Gastrocnemius medialis (tissue), 4 donors: ENCODE measurements around the gene AWAT2. TPM values are rescaled to one million over a fixed set of nuclear protein-coding genes. Genes with fewer than 3 reads are reported as not detected.

Source experiments
- ATAC-seq, 2 donors: fragments of 150-250 bp; one replicate each; pipeline ENCODE4 v1.9.1; 2016
- DNase-seq, 2 donors: peaks; one replicate each; pipeline ENCODE4 v3.0.0-alpha.2; 2019
- H3K27ac ChIP-seq, 4 donors: fragments of 200-600 bp; sonication (generic); 1 replicate in 1 of 4; 2 replicates in 3 of 4; pipeline ENCODE4 v1.5.1; 2016 to 2018; ENCODE audit warnings: mild to moderate bottlenecking in 2 of 4, moderate library complexity in 1 of 4
- H3K27me3 ChIP-seq, 3 donors: fragments of 200-600 bp; sonication (generic) in 2 of 3; 1 replicate in 1 of 3; 2 replicates in 2 of 3; pipeline versions ENCODE4 v1.5.1 to v1.6.0; 2016 to 2019; ENCODE audit warnings: mild to moderate bottlenecking in 1 of 3, moderate library complexity in 1 of 3
- H3K36me3 ChIP-seq, 2 donors: fragments of 200-600 bp; sonication (generic) in 1 of 2; one replicate each; pipeline ENCODE4 v1.5.1; 2017 to 2018
- H3K4me1 ChIP-seq, 2 donors: fragments of 200-600 bp; sonication (generic) in 1 of 2; one replicate each; pipeline ENCODE4 v1.5.1; 2016 to 2017; ENCODE audit warnings: mild to moderate bottlenecking in 2 of 2
- H3K4me3 ChIP-seq, 4 donors: fragments of 200-600 bp; sonication (generic) in 3 of 4; 1 replicate in 1 of 4; 2 replicates in 3 of 4; pipeline ENCODE4 v1.5.1; 2016 to 2019; ENCODE audit warnings: mild to moderate bottlenecking in 2 of 4
- H3K9me3 ChIP-seq, 3 donors: fragments of 200-600 bp; sonication (generic) in 2 of 3; 1 replicate in 1 of 3; 2 replicates in 2 of 3; pipeline ENCODE4 v1.5.1; 2016 to 2019
- CTCF ChIP-seq, 5 experiments: fragments of 450-650 bp in 3 of 5; fragments of 200-600 bp in 2 of 5; sonication (generic) in 2 of 5; IDR thresholded peaks in 4 of 5; conservative IDR thresholded peaks in 1 of 5; 1 replicate in 4 of 5; 2 replicates in 1 of 5; pipeline ENCODE4 v1.5.1; 2016 to 2019; ENCODE audit warnings: antibody characterized with exemption in 5 of 5, mild to moderate bottlenecking in 3 of 5, moderate library complexity in 3 of 5
- POLR2A ChIP-seq, 2 donors: fragments of 450-650 bp; IDR thresholded peaks; one replicate each; pipeline ENCODE4 v1.6.1; 2017; ENCODE audit warnings: antibody characterized with exemption in 2 of 2, mild to moderate bottlenecking in 2 of 2, moderate library complexity in 2 of 2
- in situ Hi-C, 4 donors: fragments of 200-750 bp; cut with MboI; loops; one replicate each; pipeline versions ENCODE4 v1.15.0 to v1.8.0; 2017; ENCODE audit warnings: low sequenced_read_pairs in 4 of 4
- intact Hi-C: fragments of 100-400 bp; cut with DNase I; formaldehyde crosslinking; loops from one replicate; pipeline ENCODE4 v1.15.1; 2023; ENCODE audit warnings: low total_unique reads
- total RNA-seq, 4 donors: library from RNA; depleted of rRNA; stranded (reverse); fragments of >200 nt; gene quantifications; one replicate each; pipeline versions ENCODE4 v1.1.0 to v1.2.3, GENCODE V29; 2016

Gene AWAT2
- total RNA-seq, 4 donors from 2014 or later, result not detected

DNA sequence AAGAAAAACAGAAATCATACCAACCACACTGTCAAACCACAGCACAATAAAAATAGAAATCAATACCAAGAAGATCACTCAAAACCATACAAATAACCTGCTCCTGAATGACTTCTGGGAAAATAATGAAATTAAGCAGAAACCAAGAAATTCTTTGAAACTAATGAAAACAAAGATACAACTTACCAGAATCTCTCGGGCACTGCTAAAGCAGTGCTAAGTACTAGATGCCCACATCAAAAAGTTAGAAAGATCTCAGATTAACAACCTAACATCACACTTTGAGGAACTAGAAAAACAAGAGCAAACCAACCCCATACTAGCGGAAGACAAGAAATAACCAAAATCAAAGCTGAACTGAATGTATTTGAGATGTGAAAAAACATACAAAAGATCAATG, 33.2 kb downstream of the AWAT2 start:
- H3K9me3 ChIP-seq, result no peaks in the 10 kb centered on the region
- no peak for ATAC-seq
- in situ Hi-C loops, result no loop called here

GRCh38 chrX:70013466-70014381, 36.0 kb downstream of the AWAT2 start:
- no peak for TF ChIP-seq CTCF (IDR thresholded peaks at IDR 0.05 in 4 of 5, conservative IDR thresholded peaks at IDR 0.05 in 1 of 5)
- no peak for TF ChIP-seq POLR2A (IDR thresholded peaks at IDR 0.05)
- H3K27ac ChIP-seq, result peak overlapping the region; percentile 18 to 70 (median 57)
- ATAC-seq (peak; percentile 42 to 89), DNase-seq (peak; percentile 2 to 34)
- H3K4me1 ChIP-seq, result no peaks in the 10 kb centered on the region
- no peak overlapping the region for H3K4me3 ChIP-seq
- in situ Hi-C loops (no loop called here), intact Hi-C loops (no loop called here)
- H3K9me3 ChIP-seq, result no peaks in the 10 kb centered on the region
- H3K27me3 ChIP-seq, result no peaks in the 10 kb centered on the region
- no peaks in the 10 kb centered on the region for H3K36me3 ChIP-seq

More for the DNA sequence above, 33.2 kb downstream of the AWAT2 start:
- no peaks in the 10 kb centered on the region for H3K36me3 ChIP-seq
- no peaks in the 10 kb centered on the region for H3K4me1 ChIP-seq
- H3K4me3 ChIP-seq, result no peak overlapping the region
- no peak for DNase-seq
- intact Hi-C loops, result no loop called here
- TF ChIP-seq CTCF (IDR thresholded peaks at IDR 0.05 in 4 of 5, conservative IDR thresholded peaks at IDR 0.05 in 1 of 5) (no peak), POLR2A (IDR thresholded peaks at IDR 0.05) (no peak)
- no peak overlapping the region for H3K27ac ChIP-seq
- H3K27me3 ChIP-seq, result no peaks in the 10 kb centered on the region

GRCh38 chrX:70012756-70013155, 37.0 kb downstream of the AWAT2 start:
- H3K4me3 ChIP-seq, result no peak overlapping the region
- no peaks in the 10 kb centered on the region for H3K27me3 ChIP-seq

DNA sequence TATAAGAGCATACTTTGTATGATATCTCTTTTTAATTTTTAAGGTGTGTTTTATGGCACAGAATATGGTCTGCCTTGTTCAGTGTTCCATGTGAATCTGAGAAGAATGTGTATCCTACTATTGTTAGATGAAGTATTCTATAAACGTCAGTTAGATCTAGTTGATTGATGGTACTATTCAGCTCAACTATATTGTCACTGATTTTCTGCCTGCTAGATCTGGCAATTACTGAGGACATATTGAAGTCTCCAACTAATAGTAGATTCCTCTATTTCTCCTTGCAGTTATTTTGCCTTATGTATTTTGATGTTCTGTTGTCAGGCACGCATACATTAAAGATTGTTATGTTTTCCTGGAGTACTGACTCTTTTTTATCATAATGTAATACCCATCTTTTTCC, 39.8 kb downstream of the AWAT2 start:
- intact Hi-C loops, result no loop called here
- H3K9me3 ChIP-seq, result no peaks in the 10 kb centered on the region
- H3K27ac ChIP-seq, result no peak overlapping the region
- ATAC-seq (no peak), DNase-seq (no peak)
- no peaks in the 10 kb centered on the region for H3K4me1 ChIP-seq
- TF ChIP-seq POLR2A (IDR thresholded peaks at IDR 0.05) (no peak), CTCF (IDR thresholded peaks at IDR 0.05 in 4 of 5, conservative IDR thresholded peaks at IDR 0.05 in 1 of 5) (no peak)
- no peaks in the 10 kb centered on the region for H3K36me3 ChIP-seq
- H3K27me3 ChIP-seq, result no peaks in the 10 kb centered on the region
- in situ Hi-C loops, result no loop called here
- H3K4me3 ChIP-seq, result no peak overlapping the region

More at GRCh38 chrX:70012756-70013155, 37.0 kb downstream of the AWAT2 start:
- H3K27ac ChIP-seq, result no peak overlapping the region
- H3K9me3 ChIP-seq, result no peaks in the 10 kb centered on the region
- no peak for TF ChIP-seq CTCF (IDR thresholded peaks at IDR 0.05 in 4 of 5, conservative IDR thresholded peaks at IDR 0.05 in 1 of 5)
- TF ChIP-seq POLR2A (IDR thresholded peaks at IDR 0.05), result no peak
- no peak for ATAC-seq
- no peaks in the 10 kb centered on the region for H3K36me3 ChIP-seq
- intact Hi-C loops (no loop called here), in situ Hi-C loops (no loop called here)
- DNase-seq, result no peak
- no peaks in the 10 kb centered on the region for H3K4me1 ChIP-seq
